Endothelial cell (in vitro differentiated cells): ENCODE results near the gene CACNG4. TPM values are rescaled to one million over a fixed set of nuclear protein-coding genes. Genes with fewer than 3 reads are reported as not detected.

Source experiments
- DNase-seq: peaks from one replicate; pipeline ENCODE4 v3.0.0; 2021; ENCODE audit warnings: low spot score
- H3K27ac Mint-ChIP-seq: one replicate; pipeline ENCODE4 v1.8.0; 2021; ENCODE audit warnings: mixed read lengths, inconsistent platforms; ENCODE audit not compliant: unreplicated experiment
- H3K27me3 Mint-ChIP-seq: one replicate; pipeline ENCODE4 v1.8.0; 2021; ENCODE audit warnings: mild to moderate bottlenecking, moderate library complexity, mixed read lengths, inconsistent platforms; ENCODE audit not compliant: unreplicated experiment
- H3K36me3 Mint-ChIP-seq: one replicate; pipeline ENCODE4 v1.8.0; 2021; ENCODE audit warnings: mild to moderate bottlenecking, low read depth, mixed read lengths, inconsistent platforms; ENCODE audit not compliant: unreplicated experiment
- H3K4me1 Mint-ChIP-seq: one replicate; pipeline ENCODE4 v1.8.0; 2021; ENCODE audit warnings: mild to moderate bottlenecking, mixed read lengths, inconsistent platforms; ENCODE audit not compliant: unreplicated experiment
- H3K4me3 Mint-ChIP-seq: one replicate; pipeline ENCODE4 v1.8.0; 2021; ENCODE audit warnings: mild to moderate bottlenecking, mixed read lengths, inconsistent platforms; ENCODE audit not compliant: unreplicated experiment
- H3K9me3 Mint-ChIP-seq: one replicate; pipeline ENCODE4 v1.8.0; 2021; ENCODE audit warnings: mixed read lengths, inconsistent platforms; ENCODE audit not compliant: unreplicated experiment
- CTCF ChIP-seq: fragments of 200-600 bp; sonication (generic); IDR thresholded peaks from one replicate; pipeline ENCODE4 v1.5.0; 2021; ENCODE audit warnings: antibody characterized with exemption; ENCODE audit not compliant: unreplicated experiment
- total RNA-seq: library from RNA; stranded (reverse); fragmentation: NEBNext Ultra II Directional; extraction: Animal tissue kit (Norgen Biotek cat#: 25700); gene quantifications from one replicate; pipeline ENCODE4 v1.2.1, GENCODE V29; 2021; ENCODE audit not compliant: unreplicated experiment

The CACNG4 gene
- total RNA-seq, 1 donor from 2014 or later: 0.33 TPM

GRCh38 chr17:66954632-66955031, 9.9 kb upstream of the CACNG4 start:
- no peaks in the 10 kb centered on the region for H3K36me3 Mint-ChIP-seq
- no peak for DNase-seq
- TF ChIP-seq CTCF: no peak
- H3K27ac Mint-ChIP-seq: no peak overlapping the region
- no peaks in the 10 kb centered on the region for H3K27me3 Mint-ChIP-seq
- no peaks in the 10 kb centered on the region for H3K4me1 Mint-ChIP-seq
- H3K9me3 Mint-ChIP-seq: no peaks in the 10 kb centered on the region
- H3K4me3 Mint-ChIP-seq: no peak overlapping the region

- H3K27ac Mint-ChIP-seq: no peak overlapping the region
- DNase-seq: no peak
- H3K4me3 Mint-ChIP-seq: no peak overlapping the region
- H3K4me1 Mint-ChIP-seq: no peaks in the 10 kb centered on the region
- no peaks in the 10 kb centered on the region for H3K9me3 Mint-ChIP-seq
- H3K36me3 Mint-ChIP-seq: no peaks in the 10 kb centered on the region
- H3K27me3 Mint-ChIP-seq: no peaks in the 10 kb centered on the region
- no peak for TF ChIP-seq CTCF
These were observed 8.7 kb upstream of the CACNG4 start for GRCh38 chr17:66955821-66956220.

- Mint-ChIP-seq H3K9me3 (no peaks in the 10 kb centered on the region), H3K4me3 (no peak overlapping the region), H3K36me3 (no peaks in the 10 kb centered on the region), H3K27me3 (no peaks in the 10 kb centered on the region), H3K27ac (no peak overlapping the region), H3K4me1 (no peaks in the 10 kb centered on the region)
- DNase-seq: no peak
- TF ChIP-seq CTCF: no peak
These were observed 7.6 kb upstream of the CACNG4 start for GRCh38 chr17:66956941-66957340.

- no peak for TF ChIP-seq CTCF
- no peaks in the 10 kb centered on the region for H3K27me3 Mint-ChIP-seq
- no peaks in the 10 kb centered on the region for H3K4me1 Mint-ChIP-seq
- DNase-seq: no peak
- no peak overlapping the region for H3K27ac Mint-ChIP-seq
- H3K9me3 Mint-ChIP-seq: no peaks in the 10 kb centered on the region
- no peaks in the 10 kb centered on the region for H3K36me3 Mint-ChIP-seq
- H3K4me3 Mint-ChIP-seq: no peak overlapping the region
These were observed 7.2 kb upstream of the CACNG4 start for GRCh38 chr17:66957343-66957742.

- Mint-ChIP-seq H3K9me3 (no peaks in the 10 kb centered on the region), H3K27ac (no peak overlapping the region)
- TF ChIP-seq CTCF: no peak
These were observed 6.4 kb upstream of the CACNG4 start for GRCh38 chr17:66957951-66958579.

More at GRCh38 chr17:66957951-66958579, 6.4 kb upstream of the CACNG4 start:
- no peak overlapping the region for H3K4me3 Mint-ChIP-seq
- H3K36me3 Mint-ChIP-seq: no peaks in the 10 kb centered on the region
- H3K27me3 Mint-ChIP-seq: peaks cover under 1% of the 10 kb centered on the region
- peaks cover 2% of the 10 kb centered on the region for H3K4me1 Mint-ChIP-seq
- no peak for DNase-seq
